Right lobe of liver (tissue), 6 donors: ENCODE measurements around the gene ZNF275. TPM values are rescaled to one million over a fixed set of nuclear protein-coding genes. Genes with fewer than 3 reads are reported as not detected.

Experiments used
- ATAC-seq, 4 donors: fragments of 200-7000 bp; cut with Tn5 transposase; one replicate each; pipeline ENCODE4 v1.9.1; 2020; ENCODE audit warnings: mild to moderate bottlenecking in 4 of 4, moderate library complexity in 4 of 4
- DNase-seq, 3 donors: peaks; one replicate each; pipeline ENCODE4 v3.0.0-alpha.2; 2020
- H3K27ac ChIP-seq, 3 donors: fragments of 200-600 bp; one replicate each; pipeline ENCODE4 v1.8.0; 2022
- H3K27me3 ChIP-seq, 2 donors: fragments of 200-600 bp; one replicate each; pipeline ENCODE4 v1.8.0; 2022
- H3K36me3 ChIP-seq, 4 donors: fragments of 200-600 bp; sonication (generic) in 1 of 4; one replicate each; pipeline versions ENCODE4 v1.5.1 to v1.8.0; 2017 to 2022; ENCODE audit warnings: control low read depth in 1 of 4
- H3K4me1 ChIP-seq, 4 donors: fragments of 200-600 bp; sonication (generic) in 1 of 4; one replicate each; pipeline versions ENCODE4 v1.5.1 to v1.8.0; 2017 to 2022; ENCODE audit warnings: control low read depth in 1 of 4
- H3K4me3 ChIP-seq, 3 donors: fragments of 200-600 bp; one replicate each; pipeline ENCODE4 v1.8.0; 2022
- H3K9me3 ChIP-seq, 4 donors: fragments of 200-600 bp; sonication (generic) in 1 of 4; one replicate each; pipeline versions ENCODE4 v1.5.1 to v1.8.0; 2017 to 2022; ENCODE audit warnings: control low read depth in 1 of 4
- CTCF ChIP-seq, 4 donors: fragments of 200-600 bp in 3 of 4; fragments of 450-650 bp in 1 of 4; IDR thresholded peaks; one replicate each; pipeline versions ENCODE4 v1.5.1 to v1.8.0; 2016 to 2022; ENCODE audit warnings: antibody characterized with exemption in 4 of 4, mild to moderate bottlenecking in 2 of 4
- POLR2A ChIP-seq: fragments of 450-650 bp; IDR thresholded peaks from one replicate; pipeline ENCODE4 v1.6.1; 2017; ENCODE audit warnings: antibody characterized with exemption, mild to moderate bottlenecking
- WGBS: methylation state at CpG from one replicate; pipeline ENCODE4 v1.1.6; 2018; ENCODE audit warnings: low coverage, low lambda C conversion rate; ENCODE audit not compliant: insufficient coverage; ENCODE audit errors: missing lambda C conversion rate; 5-methylcytosine and 5-hydroxymethylcytosine counted together
- intact Hi-C, 2 donors: fragments of 100-400 bp; cut with DNase I; formaldehyde crosslinking; loops; one replicate each; pipeline versions ENCODE4 v1.11.2 to v1.14.1; 2022
- total RNA-seq, 6 experiments: library from RNA; depleted of rRNA in 2 of 6; stranded (reverse); fragments of >200 nt in 2 of 6; fragmentation: NEBNext Ultra II Directional in 3 of 6; extraction: Animal tissue kit (Norgen Biotek cat#: 25700) in 3 of 6; gene quantifications; one replicate each; pipeline versions ENCODE4 v1.1.0 to v1.2.4, GENCODE V29; 2016 to 2023
- donor health status: DM: no; HTN: yes; CAD: no.
- donor health status: DM: no; HTN: no; CAD: no.
- donor health status: DM: no; HTN: no; CAD: no.
- donor health status: DM: no; HTN: yes; CAD: no.
- donor health status: DM: no; HTN: yes; CAD: no.

Gene ZNF275
- total RNA-seq, 6 experiments from 2014 or later = 8.1 to 12.0 (median 10.3) TPM

GRCh38 chrX:153336121-153336894, 2.4 kb downstream of the ZNF275 start:
- no peak for ATAC-seq
- no peak for DNase-seq
- no peaks in the 10 kb centered on the region for H3K27me3 ChIP-seq
- TF ChIP-seq CTCF (IDR thresholded peaks at IDR 0.05) (no peak), POLR2A (no peak)
- no peaks in the 10 kb centered on the region for H3K9me3 ChIP-seq
- no peak overlapping the region for H3K27ac ChIP-seq
- H3K4me3 ChIP-seq = no peak overlapping the region
- H3K36me3 ChIP-seq = no peaks in the 10 kb centered on the region
- H3K4me1 ChIP-seq = no peaks in the 10 kb centered on the region
- WGBS = 58% methylated on average over 6 of the region's 11 CpGs
- intact Hi-C loops = no loop called here

DNA sequence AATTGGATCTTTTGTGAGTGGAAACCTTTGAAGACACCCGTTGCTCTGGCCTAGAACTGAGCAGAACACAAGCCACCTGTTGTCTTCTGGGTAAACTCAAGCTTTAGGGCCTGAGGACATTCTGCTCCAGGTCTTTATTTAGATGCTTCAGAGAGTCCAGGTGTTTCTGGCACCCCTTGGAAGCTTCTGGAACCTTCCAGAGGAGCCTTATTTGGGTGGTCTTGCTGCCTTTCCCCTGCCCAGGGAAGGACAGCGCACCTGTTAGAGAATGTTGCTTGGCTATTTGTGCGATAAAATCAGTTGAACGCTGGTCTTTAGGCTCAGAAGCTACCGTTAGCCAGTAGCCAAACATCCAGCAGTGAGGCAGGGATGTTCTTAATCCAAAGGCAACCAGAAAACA, 3.0 kb downstream of the ZNF275 start:
- Histone ChIP-seq H3K36me3 (no peaks in the 10 kb centered on the region), H3K27ac (no peak overlapping the region), H3K4me1 (no peaks in the 10 kb centered on the region), H3K4me3 (no peak overlapping the region), H3K27me3 (no peaks in the 10 kb centered on the region), H3K9me3 (no peaks in the 10 kb centered on the region)
- intact Hi-C loops = no loop called here
- no peak for TF ChIP-seq CTCF (IDR thresholded peaks at IDR 0.05)
- DNase-seq = no peak
- WGBS = 90% methylated on average over 5 of the region's 5 CpGs
- ATAC-seq = no peak

GRCh38 chrX:153338836-153339235, 4.9 kb downstream of the ZNF275 start:
- TF ChIP-seq CTCF (IDR thresholded peaks at IDR 0.05) = no peak
- no peak for TF ChIP-seq POLR2A
- DNase-seq = no peak

GRCh38 chrX:153339662-153340061, 5.7 kb downstream of the ZNF275 start:
- no peaks in the 10 kb centered on the region for H3K27me3 ChIP-seq
- no peak overlapping the region for H3K4me3 ChIP-seq
- WGBS = 83% methylated on average over 3 of the region's 4 CpGs
- no peaks in the 10 kb centered on the region for H3K36me3 ChIP-seq
- H3K4me1 ChIP-seq = no peaks in the 10 kb centered on the region
- no peak for TF ChIP-seq CTCF (IDR thresholded peaks at IDR 0.05)
- TF ChIP-seq POLR2A = no peak
- ATAC-seq (no peak), DNase-seq (no peak)
- intact Hi-C loops = no loop called here
- no peak overlapping the region for H3K27ac ChIP-seq
- no peaks in the 10 kb centered on the region for H3K9me3 ChIP-seq

More at GRCh38 chrX:153338836-153339235, 4.9 kb downstream of the ZNF275 start:
- no peak overlapping the region for H3K4me3 ChIP-seq
- no peaks in the 10 kb centered on the region for H3K9me3 ChIP-seq
- no peaks in the 10 kb centered on the region for H3K4me1 ChIP-seq
- no peaks in the 10 kb centered on the region for H3K36me3 ChIP-seq
- intact Hi-C loops = no loop called here
- no peak overlapping the region for H3K27ac ChIP-seq
- ATAC-seq = no peak
- 60% methylated on average over 2 of the region's 7 CpGs for WGBS
- H3K27me3 ChIP-seq = no peaks in the 10 kb centered on the region
